ENCODE results near the gene YARS1. TPM values are rescaled to one million over a fixed set of nuclear protein-coding genes. Genes with fewer than 3 reads are reported as not detected.
A peak's percentile ranks its signal among the peaks of the same experiment; 100 is the strongest.

Gene YARS1
- polyA plus RNA-seq, 2 of the 4 experiments (the other 2 are of a cell fraction), result 92.5 to 103 TPM

DNA sequence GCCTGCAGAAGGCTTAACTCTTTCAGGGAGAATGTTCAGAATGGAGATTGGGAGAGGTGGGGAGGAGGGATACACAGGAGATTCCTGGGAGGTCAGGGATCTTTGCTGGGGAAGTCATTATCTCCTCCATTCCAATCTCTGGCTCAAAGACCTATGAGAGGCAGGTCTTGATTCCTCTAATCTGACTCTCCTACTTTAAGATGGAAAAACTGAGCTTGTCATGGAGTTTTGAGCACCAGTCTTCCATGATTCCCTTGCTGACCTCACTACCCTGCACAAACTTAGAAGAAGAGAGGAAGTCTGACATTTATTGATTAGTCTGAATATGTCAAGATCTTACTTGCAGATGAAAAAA lies 73.1 kb downstream of the YARS1 start:
- H3K9me3 ChIP-seq, result no peaks in the 10 kb centered on the region
- no peak for TF ChIP-seq RCOR1 (IDR thresholded peaks at IDR 0.05; ENCODE audit: low read depth, low read length)
- no peak for TF ChIP-seq ZFP36 (IDR thresholded peaks at IDR 0.05; ENCODE audit: borderline replicate concordance, partially characterized antibody)
- TF ChIP-seq MAFK (IDR thresholded peaks at IDR 0.05; ENCODE audit: partially characterized antibody), result no peak
- TF ChIP-seq JUNB (IDR thresholded peaks at IDR 0.05), result no peak
- TF ChIP-seq TP53 (CRISPR knock-in tag; IDR thresholded peaks at IDR 0.05), result no peak
- TF ChIP-seq E2F6 (IDR thresholded peaks at IDR 0.05; ENCODE audit: borderline replicate concordance, low read depth), result no peak
- TF ChIP-seq JUN (IDR thresholded peaks at IDR 0.05), result no peak
- no peak for TF ChIP-seq NPAS2 (CRISPR knock-in tag; IDR thresholded peaks at IDR 0.05; ENCODE audit: borderline replicate concordance)
- H3K4me3 ChIP-seq, result no peak overlapping the region
- no peak for DNase-seq (ENCODE audit: low read depth in 1 of 2, low spot score in 1 of 2)
- no peak for ATAC-seq
- FAIRE-seq, result no peak
- peak overlapping the region; percentile 92 for H3K4me2 ChIP-seq
- H3K4me1 ChIP-seq, result peaks cover 35% of the 10 kb centered on the region
- ChIA-PET CTCF (interaction anchor here (1.5 to 1.7 kb wide), 2 partner anchors 29 to 32 kb away, joined by 4 to 7 read pairs; no protein-coding TSS in a partner anchor), POLR2A (no interaction called here)
- peak overlapping the region; percentile 90 to 100; a peak in 4 of 6 replicates for H3K27ac ChIP-seq

DNA sequence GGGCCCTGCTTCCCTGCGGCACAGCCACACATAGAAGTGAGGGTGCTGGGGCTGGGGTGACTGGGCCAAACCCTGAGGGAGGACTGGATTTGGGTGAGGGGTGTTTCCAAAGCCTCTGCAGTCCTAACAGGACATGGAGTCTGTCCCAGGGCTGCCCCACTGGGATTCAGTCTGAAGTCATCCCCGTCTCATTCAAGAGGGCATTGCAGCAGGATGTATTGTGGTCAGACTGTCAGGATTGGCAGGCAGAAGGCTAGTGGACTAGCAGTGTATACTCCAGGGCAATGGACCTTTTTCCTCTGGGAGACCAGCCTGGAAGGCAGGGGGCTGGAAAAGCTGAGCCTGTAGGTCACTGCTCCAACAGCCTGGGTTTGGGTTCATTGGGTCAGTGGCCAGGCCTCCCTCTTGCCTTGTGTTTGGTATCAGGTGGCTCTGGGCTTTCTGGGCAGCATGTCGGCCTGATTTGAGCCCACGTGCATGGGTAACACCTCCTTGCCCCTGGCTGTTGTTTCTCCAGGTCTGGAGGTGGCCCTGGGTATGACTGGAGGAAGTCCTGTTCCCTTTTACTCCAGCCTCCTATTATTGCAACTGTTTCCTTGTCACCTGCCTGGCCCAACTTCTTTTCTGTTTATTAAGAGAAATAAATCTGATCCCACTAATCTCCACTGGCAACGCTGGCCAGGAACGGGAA lies 73.6 kb downstream of the YARS1 start:
- WGBS (ENCODE audit: missing lambda C conversion rate), result 19% methylated on average over 5 of the region's 6 CpGs
- H3K4me2 ChIP-seq, result peak overlapping the region; percentile 92
- no peak for TF ChIP-seq CEBPB (IDR thresholded peaks at IDR 0.05)
- no peak for TF ChIP-seq NFE2L2 (conservative IDR thresholded peaks at IDR 0.05; ENCODE audit: low read length)
- TF ChIP-seq HOXB13 (CRISPR knock-in tag; IDR thresholded peaks at IDR 0.05; ENCODE audit: low read depth), result no peak
- no peak for TF ChIP-seq FOSB (CRISPR knock-in tag; IDR thresholded peaks at IDR 0.05)
- no peak for TF ChIP-seq FOSL2 (IDR thresholded peaks at IDR 0.05)
- TF ChIP-seq FOSL2 (CRISPR knock-in tag; IDR thresholded peaks at IDR 0.05), result no peak
- TF ChIP-seq ZFP36 (IDR thresholded peaks at IDR 0.05; ENCODE audit: borderline replicate concordance, partially characterized antibody), result no peak
- no peak for TF ChIP-seq ZC3H11A (IDR thresholded peaks at IDR 0.05)
- no peak for TF ChIP-seq SREBF2 (IDR thresholded peaks at IDR 0.05)
- no peak for TF ChIP-seq ELK1 (IDR thresholded peaks at IDR 0.05; ENCODE audit: low read depth, low read length)
- no peak for TF ChIP-seq MAZ (IDR thresholded peaks at IDR 0.05; ENCODE audit: borderline replicate concordance, low read depth, low read length)
- no peak for TF ChIP-seq GATA3 (IDR thresholded peaks at IDR 0.05; ENCODE audit: borderline replicate concordance)
- POLR2A ChIA-PET, result no interaction called here
- CTCF ChIA-PET, result interaction anchor here (1.0 to 2.2 kb wide), 7 partner anchors 13 to 45 kb away, joined by 3 to 25 read pairs (median 7); no protein-coding TSS in a partner anchor
- peaks cover 33% of the 10 kb centered on the region for H3K4me1 ChIP-seq
- H3K27ac ChIP-seq, result peak overlapping the region; percentile 90 to 100
- H3K9me3 ChIP-seq, result no peaks in the 10 kb centered on the region
- H3K4me3 ChIP-seq, result peak overlapping the region; percentile 82
- ATAC-seq (peak in 1 of 2 experiments; percentile 15; a peak in 2 of 6 replicates), DNase-seq (ENCODE audit: low read depth in 1 of 2, low spot score in 1 of 2) (no peak), FAIRE-seq (no peak)

DNA sequence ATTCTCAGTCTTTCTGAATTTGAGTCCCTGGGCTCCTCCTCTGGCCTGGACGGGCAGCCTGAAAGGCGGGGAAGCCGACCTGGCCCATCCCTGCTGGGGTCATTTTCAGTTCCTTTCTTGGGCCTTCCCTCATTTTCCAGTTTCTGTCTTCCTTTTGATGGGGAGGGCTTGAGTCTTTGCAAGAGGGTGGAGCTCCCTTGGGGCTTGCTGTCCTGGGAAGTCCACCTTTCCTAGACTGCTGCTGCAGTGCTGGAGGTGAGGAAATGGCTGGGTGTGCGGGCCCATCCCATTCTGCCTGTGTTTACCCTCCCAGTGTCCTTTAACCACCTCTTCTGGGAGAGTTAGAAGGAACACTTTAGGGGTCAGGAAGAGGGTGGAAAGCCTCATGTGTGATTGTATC lies 74.2 kb downstream of the YARS1 start:
- Histone ChIP-seq H3K27ac (peak overlapping the region; percentile 90 to 100), H3K9me3 (no peaks in the 10 kb centered on the region), H3K4me2 (peak overlapping the region; percentile 92), H3K4me1 (peaks cover 34% of the 10 kb centered on the region), H3K4me3 (peak overlapping the region; percentile 82)
- ChIA-PET CTCF (interaction anchor here (1.0 to 2.2 kb wide), 8 partner anchors 13 to 44 kb away, joined by 3 to 25 read pairs (median 6); no protein-coding TSS in a partner anchor), POLR2A (interaction anchor here (1.3 kb wide), 1 partner anchor 15 kb away, joined by 3 read pairs; no protein-coding TSS in a partner anchor)
- ATAC-seq (peak; percentile 22 to 61; a peak in 4 of 6 replicates), FAIRE-seq (no peak), DNase-seq (ENCODE audit: low read depth in 1 of 2, low spot score in 1 of 2) (no peak)
- 7% methylated on average over 4 of the region's 4 CpGs for WGBS (ENCODE audit: missing lambda C conversion rate)
- TF ChIP-seq SMC3 (IDR thresholded peaks at IDR 0.05) (no peak), MAFK (IDR thresholded peaks at IDR 0.05; ENCODE audit: partially characterized antibody) (no peak), EP300 (IDR thresholded peaks at IDR 0.05) (no peak), HOXB13 (CRISPR knock-in tag; IDR thresholded peaks at IDR 0.05; ENCODE audit: low read depth) (no peak)

All from A549 (cell line).